Adipose tissue (tissue), 3 donors: ENCODE data around the gene KCNQ1. TPM values are rescaled to one million over a fixed set of nuclear protein-coding genes. Genes with fewer than 3 reads are reported as not detected.

ENCODE experiments used
- H3K27ac ChIP-seq: one replicate; pipeline ENCODE4 v1.5.1; 2013; ENCODE audit warnings: low read depth, low read length
- WGBS, 3 donors: extraction: QIAGEN DNeasy Blood & Tissue Kit; methylation state at CpG; one replicate each; pipeline ENCODE4 v1.1.7; 2013; 5-methylcytosine and 5-hydroxymethylcytosine counted together
- polyA plus RNA-seq, 3 donors: library from polyadenylated mRNA; stranded (reverse); fragments of 200-250 nt; gene quantifications; one replicate each; pipeline ENCODE4 v1.2.3, GENCODE V29; 2013
- donor health status: healthy with polysubstance abuse.
- donor health status: Bipolar disorder and iron deficiency.
- donor health status: healthy.

The KCNQ1 gene
- polyA plus RNA-seq, 3 donors = 4.8 to 28.1 (median 9.6) TPM

DNA sequence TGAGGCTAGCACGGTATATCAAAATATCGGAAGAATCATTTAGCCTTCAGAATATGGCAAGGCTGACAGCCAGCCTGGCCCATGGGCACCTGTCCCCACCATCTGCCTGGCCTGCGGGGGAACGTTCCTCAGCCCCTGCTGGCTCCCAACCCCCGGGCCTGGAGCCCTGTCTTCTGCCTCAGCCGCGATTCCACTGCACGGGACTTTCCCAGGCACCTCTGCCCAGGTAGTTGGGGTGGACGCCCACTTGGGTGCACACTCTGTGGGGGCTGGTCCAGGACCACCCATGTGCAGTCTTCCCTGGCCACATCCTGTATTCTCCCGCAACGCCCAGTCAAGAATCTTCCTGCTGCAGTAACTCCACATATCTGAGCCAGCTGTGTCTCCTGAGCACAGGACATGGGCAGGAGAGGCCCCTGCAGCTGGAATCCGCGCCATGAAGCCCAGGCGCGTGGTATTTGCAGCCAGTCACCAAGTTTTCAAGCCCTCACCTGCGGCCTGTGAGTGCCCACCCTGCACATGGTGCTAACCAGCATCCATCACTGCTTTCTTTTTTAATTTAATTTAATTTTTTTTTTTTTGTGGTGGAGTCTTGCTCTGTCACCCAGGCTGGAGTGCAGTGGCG, 77.9 kb downstream of the KCNQ1 start:
- 71 to 88% (median 85%) methylated on average over 17 of the region's 17 CpGs for WGBS, 3 donors
- H3K27ac ChIP-seq = no peak overlapping the region

DNA sequence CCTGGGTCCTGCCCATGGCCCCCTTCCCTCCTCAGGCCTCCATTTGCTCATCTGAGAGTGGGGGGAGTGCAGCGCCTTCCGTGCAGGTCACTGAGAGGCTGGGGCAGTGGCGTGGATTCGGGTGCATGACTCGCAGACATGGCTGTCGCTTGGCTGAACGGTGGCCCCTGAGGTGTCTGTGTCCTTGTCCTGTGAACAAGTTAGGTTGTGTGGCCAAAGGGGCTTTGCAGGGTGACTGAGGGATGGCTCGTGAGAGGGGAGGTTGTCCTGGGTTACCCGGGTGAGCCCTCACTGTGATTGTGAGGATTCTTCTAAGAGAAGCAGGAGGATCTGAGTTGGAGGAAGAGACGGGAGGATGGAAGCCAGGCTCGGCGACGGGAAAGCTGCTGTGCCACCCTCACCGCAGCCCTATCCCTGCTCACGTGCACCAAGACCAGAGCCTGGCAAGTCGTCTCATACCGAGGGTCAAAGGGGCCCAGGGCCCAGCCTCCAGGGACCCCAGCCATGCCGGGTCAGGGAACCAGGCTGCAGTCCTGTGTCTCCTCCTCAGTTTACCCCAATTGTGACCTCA, 79.1 kb downstream of the KCNQ1 start:
- WGBS, 3 donors = 84 to 87% (median 86%) methylated on average over 18 of the region's 18 CpGs
- no peak overlapping the region for H3K27ac ChIP-seq

DNA sequence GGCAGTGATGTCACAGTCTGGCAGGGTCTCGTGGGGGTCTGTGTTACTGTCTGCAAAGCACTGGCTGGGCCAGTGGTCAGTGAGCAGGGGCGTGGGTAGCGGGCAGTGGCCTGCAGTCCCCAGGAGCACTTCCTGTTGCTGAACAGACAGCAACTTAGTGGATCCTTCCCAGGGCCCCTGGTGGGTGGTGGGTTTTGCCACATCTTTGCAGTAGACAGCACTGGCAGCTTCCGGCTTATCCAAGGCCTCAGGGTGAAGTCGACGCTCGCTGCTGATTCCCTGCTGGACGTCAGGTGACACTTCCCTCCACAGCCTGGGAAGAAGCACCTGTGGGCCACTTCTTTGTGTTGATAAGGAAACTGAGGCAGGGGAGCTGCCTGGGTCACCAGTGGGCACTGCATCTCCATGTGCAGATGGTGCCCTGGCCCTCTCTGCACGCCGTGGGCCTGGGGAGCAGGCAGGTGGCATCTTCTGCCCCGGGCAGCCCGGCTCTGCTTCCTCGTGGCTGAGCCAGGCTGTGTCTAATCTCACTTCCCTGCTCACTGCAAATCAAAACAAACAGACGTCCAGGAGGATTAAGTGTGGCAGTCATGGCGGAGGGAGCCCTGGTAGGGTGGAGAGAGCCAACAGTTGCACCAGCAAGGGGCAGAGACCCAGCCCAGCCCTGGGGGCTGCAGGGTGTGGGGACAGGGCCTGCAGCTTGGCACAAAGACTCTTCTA, 79.8 kb downstream of the KCNQ1 start:
- no peak overlapping the region for H3K27ac ChIP-seq
- 54 to 80% (median 73%) methylated on average over 15 of the region's 15 CpGs for WGBS, 3 donors

DNA sequence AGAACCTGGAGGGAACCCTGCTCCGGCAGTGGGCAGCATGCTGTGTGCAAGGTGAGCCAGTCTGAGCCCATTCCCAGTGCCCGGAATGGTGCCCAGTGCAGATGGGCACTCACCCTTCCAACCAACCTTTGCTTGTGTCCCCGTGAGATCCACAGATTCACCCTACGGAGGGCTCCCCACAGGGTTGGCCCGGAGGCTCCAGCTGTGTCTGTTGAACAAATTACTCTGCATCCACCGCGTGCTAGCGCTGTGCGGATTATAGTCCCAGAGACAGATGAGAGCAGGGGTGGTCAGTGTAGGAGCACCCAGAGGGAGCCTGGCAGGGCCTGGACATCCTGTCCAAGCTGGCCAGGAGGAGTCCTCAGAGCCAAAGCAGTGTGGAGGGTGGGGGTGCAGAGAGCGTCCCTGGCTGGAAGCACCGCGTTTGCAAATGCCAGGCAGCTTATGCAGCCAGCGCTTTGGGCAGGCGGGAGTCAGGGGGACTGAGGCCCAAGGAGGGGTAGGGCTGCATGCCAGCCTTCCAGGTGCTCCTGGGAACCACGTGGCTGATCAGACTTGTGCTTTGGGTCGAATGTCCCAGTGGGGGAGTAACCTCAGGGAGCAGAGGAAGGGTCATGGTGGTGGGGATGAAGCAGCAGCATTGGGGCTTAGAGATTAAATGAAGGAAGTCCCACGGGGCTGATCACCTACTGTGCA, 80.5 kb downstream of the KCNQ1 start:
- no peak overlapping the region for H3K27ac ChIP-seq

DNA sequence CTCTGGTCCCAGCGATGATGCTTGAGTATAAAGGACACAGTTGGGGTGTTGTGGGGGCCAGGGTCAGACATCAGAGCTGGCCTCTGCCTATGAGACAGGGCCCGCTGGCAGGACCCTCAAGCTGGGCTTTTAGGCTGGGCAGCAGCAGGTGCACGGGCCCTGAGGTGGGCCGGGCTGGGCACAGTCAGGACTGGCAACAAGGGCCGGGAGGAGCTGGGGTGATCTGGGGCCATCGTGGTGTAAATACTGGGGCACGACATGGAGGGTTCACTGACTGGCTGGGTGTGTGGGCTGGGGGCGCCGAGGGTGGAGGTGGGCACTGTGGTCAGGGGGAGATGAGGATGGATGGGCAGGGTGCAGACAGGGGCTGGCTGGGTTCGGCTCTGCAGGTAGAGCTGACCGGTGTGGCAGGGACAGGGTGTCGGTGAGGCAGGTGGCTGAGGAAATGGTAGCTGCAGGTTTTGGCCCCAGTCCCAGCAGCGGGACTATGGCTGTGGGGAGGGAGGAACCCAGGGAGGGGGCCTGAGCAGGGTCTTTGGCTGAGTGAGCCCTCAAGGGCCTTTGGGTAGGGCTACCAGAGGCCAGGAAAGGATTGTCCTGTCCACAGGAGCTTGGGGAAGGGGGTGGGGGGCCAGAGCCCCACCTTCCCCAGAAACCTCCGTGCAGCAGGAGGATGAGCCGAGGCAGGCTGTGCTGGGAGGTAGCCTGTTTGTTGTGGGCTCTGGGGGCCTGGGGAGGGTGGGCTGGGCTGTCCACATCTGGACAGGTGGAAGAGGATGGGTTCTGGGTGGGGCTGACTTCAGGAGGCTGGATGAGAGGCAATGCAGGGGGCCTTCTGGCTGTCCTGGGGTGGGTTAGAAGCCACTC, 81.4 kb downstream of the KCNQ1 start:
- no peak overlapping the region for H3K27ac ChIP-seq
- WGBS, 3 donors = 75 to 83% (median 76%) methylated on average over 14 to 15 of the region's 15 CpGs

More for the DNA sequence above, 80.5 kb downstream of the KCNQ1 start:
- 66 to 77% (median 76%) methylated on average over 17 of the region's 17 CpGs for WGBS, 3 donors

DNA sequence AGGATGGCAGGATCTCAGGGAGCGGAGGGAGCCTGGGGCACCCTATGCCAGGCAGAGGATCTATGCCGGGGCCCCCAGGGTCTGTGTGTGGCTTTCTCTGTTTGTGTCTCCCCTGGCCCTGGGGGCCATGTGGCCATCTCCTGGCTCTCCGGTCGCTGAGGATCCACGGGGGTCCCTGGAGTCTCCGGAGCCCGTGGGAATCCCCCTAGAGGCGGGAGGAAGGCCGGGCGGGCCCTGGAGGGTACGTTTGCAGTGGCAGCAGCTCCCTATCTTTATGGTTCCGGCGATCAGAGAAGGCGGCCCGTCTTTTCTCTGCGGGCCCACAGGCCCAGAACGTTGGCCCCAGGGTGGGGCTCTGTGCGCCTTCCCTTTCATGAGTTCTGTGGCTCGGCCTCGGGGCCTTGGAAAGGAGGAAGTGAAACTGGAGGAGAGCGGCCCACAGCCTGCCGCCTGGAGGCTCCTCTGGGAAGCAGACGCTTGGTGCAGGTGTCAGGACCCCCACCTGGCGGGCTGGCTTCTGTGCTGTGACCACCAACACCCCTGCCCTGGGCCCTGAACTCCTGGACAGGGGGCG, 82.1 kb downstream of the KCNQ1 start:
- WGBS, 3 donors = 24 to 64% (median 31%) methylated on average over 25 of the region's 25 CpGs
- no peak overlapping the region for H3K27ac ChIP-seq

DNA sequence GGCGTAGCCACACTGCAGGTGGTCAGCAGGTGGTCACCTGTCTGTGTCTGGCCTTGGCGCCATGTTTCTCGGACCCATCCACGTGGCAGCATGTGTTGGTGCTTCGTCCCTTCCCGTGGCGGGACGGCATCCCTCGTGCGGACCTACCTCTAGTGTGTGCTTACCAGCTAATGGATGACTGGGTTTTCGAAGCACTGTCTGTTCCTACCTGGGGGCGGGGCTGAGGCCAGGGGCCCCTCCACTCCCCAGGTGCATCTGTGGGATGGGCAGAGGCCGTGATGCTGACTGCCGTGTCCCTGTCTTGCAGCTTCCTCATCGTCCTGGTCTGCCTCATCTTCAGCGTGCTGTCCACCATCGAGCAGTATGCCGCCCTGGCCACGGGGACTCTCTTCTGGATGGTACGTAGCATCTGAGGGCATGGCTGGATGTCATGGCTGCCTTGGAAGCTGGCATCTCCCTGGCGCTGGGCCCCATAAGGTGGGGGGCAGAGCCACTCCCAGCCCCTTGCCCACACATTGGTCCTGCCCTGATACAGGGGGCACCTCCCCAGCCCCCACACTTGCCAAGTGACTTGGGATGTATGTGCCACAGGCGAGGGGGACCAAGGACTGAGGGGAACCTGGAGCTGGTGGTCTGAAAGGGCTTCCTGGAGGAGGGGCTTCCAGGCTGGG, 82.9 kb downstream of the KCNQ1 start:
- H3K27ac ChIP-seq = no peak overlapping the region
- WGBS, 3 donors = 91 to 95% (median 94%) methylated on average over 22 of the region's 22 CpGs

DNA sequence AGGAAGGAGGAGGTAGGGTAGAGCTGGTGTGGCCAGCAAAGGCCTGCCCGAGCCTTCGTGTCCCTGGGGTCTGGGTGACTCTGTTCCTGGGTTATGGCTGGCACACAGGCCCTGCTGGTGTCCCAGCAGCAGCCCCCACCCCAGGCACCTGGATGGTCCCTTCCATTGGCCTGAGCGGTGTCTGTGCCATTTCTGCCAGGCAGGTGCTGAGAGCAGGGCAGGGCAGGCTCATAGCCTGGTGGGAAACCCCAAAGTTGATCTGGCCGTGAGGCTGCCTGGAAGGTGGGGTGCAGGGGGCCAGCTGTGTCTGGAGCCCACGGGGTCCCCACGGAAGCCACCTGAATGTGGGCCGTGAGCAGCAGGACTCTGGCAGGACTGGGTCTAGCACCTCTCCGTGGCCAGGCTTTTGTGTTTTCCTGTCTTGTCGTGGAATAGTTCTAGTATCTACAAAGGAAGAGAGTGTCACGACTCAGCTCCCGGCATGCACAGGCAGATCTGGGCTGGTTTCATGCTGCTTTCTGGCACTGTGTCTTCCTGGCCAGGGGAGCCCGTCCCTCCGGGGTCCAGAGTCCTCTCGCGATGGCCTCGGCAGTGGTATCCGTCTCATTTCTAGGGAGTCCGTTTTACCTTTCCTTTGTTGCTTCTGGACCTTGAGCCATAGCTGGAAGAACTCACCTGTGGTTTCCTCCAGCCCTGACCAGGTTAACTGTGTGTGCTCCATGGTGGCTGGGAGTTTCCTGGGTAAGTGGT, 83.7 kb downstream of the KCNQ1 start:
- 78 to 85% (median 81%) methylated on average over 18 of the region's 18 CpGs for WGBS, 3 donors
- H3K27ac ChIP-seq = no peak overlapping the region

DNA sequence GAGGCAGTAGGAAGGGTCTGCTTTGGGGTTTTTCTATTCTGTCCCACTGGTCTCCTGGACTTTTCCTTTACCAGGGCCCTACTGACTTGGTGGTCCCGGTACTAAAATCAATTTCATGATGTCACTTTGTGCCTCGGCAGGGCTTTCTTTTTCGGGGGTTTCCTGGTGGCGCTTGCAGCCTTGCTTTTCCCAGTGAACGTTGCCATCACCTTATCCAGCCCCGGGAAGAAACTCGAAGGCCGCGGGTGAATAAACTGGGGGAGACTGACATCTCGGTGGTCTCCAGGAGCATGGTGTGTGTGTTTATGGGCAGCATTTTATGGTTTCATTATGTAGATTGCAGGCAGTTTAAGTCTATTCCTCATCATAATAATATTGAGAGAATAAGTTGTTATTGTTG, 84.4 kb downstream of the KCNQ1 start:
- H3K27ac ChIP-seq = no peak overlapping the region
- WGBS, 3 donors = 83 to 93% (median 88%) methylated on average over 10 of the region's 10 CpGs

DNA sequence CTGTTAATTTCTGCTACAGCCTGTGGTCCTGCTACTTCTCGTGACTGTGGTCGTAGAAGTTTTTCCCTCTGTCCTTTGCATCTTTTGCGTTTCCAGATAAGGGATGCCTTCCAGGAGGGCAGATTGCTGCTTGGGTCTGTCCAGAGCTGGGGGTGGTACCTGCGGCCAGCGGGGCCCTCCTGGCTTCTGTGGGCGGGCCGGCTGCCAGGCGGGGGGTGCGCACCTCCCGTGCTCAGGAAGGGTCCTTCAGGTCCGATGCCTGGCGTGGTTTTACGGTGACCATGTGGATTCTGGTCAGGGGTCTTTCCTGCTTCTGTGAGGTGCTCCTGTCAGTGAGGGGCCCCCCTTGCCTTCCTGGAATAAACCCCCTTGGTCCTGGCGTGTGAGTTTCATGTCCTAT, 84.8 kb downstream of the KCNQ1 start:
- no peak overlapping the region for H3K27ac ChIP-seq
- WGBS, 3 donors = 87 to 90% (median 88%) methylated on average over 14 of the region's 14 CpGs

DNA sequence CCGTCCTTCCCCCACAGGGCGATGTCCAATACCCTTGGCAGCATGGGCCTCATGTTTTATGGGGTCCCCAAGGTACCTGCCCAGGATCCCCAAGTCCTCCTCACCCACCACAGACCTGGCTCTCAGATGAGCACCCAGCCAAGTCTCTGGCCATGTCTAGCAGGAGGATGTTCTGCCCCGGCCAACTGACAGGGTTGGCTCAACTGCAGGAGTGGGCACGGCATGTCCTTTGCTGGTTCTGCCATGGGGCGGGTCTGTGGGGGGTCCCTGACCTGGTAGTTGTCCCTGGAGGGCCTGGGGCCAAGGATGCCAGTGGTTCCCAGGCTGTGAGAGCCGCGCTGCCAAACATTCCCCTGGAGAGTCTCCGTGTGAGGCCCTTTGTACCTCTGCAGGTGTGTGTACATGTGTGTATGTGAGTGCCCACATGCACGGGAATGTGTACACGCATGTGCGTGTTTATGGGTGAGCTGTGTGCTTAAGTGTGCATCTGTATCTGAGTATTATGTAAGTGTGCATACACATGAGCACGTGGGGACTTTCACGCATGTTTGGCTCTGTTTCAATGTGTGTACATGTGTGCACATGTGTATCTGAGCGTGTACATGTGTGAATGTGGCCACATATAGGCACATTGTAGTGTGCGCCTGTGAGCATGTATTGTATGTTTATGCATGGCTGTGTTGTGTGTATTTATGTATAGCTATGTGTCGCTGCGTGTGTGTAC, 85.5 kb downstream of the KCNQ1 start:
- no peak overlapping the region for H3K27ac ChIP-seq
- WGBS, 3 donors = 86 to 88% (median 87%) methylated on average over 17 of the region's 17 CpGs

DNA sequence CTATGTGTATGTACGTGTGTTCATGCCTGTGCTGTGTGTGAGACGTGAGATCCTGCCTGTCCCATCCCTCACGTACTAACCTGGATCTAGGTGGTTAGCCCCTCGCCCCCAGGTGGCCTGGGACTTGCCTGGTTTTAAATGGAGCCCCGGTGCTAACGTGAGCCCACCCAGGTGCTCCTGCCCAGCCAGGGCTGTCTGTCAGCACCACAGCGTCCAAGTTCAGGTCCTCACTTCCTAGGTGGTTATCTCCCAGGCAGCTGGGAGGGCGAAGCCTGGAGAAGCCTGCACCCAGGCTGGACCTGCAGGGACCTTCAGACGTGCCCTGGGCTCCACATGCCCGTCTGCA, 86.0 kb downstream of the KCNQ1 start:
- no peak overlapping the region for H3K27ac ChIP-seq
- WGBS, 3 donors = 87 to 89% (median 88%) methylated on average over 10 of the region's 10 CpGs

DNA sequence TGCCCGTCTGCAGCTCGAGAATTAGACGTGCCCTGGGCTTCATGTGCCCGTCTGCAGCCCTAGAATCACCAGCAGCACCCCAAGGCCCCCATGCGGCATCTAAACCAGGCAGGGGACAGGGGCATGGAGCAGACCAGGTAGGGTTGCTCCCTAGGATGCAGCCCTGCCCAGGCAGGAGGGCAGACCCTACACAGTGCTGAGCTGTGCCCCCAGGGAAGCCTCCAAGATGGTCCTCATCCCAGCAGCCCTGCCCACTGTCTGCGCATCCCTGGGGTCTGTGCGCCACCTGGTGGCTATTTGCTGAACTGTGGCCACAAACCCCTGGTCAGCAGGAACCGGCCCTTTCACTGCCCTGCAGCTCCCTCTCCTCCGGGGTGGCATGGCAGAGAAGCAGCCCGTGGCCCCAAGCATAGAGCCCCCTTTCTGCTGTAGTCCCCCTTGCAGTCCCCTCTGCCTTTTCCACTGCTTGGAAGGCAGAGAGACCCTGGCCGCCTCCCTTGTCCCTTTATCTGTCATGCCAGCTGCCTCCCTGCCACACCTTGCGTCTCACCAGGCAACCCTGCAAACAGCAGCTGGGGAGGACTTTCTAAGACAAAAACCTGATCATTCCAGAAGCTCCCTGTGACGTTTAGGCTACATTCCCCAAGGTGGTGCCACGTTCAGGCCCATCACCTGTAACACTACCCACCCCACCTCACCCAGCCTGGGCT, 86.6 kb downstream of the KCNQ1 start:
- WGBS, 3 donors = 41 to 48% (median 43%) methylated on average over 14 of the region's 14 CpGs
- H3K27ac ChIP-seq = no peak overlapping the region

DNA sequence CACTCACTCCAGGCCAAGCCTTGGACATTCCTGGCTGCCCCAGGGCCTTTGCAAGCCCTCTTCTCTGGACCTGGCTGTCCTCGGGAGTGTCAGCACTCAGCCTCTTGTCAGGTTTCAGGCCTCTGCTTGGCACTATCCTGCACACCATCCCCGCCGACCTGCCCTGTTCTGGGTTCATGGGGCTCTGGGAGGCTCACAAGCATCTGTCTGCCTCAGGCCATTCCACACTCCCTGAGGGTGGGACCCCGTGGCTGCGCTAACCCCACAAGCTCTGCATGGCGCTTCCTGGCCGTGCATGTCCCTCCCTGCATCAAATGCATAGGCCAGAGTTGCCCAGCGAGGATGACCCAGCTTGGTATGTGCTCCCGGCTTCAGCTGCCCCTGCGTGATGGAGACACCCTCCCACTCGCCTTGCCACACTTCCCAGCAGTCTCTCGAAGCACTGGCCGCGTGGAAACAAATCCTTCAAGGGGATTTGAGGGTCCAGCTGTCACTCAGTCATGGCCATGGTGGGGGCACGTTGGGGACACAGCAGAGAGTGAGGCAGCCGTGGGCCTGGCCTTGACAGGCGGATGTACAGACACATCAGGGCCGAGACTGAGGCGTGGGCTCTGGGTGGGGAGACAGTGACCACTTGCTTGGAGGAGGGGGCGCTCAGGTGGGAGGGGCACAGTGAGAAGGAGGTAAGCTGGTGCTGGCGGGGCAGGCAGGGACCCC, 87.3 kb downstream of the KCNQ1 start:
- H3K27ac ChIP-seq = no peak overlapping the region
- 79 to 81% (median 80%) methylated on average over 21 of the region's 21 CpGs for WGBS, 3 donors
